Loucy (cell line): ENCODE results near the gene GINM1.

Experiments used
- H2AFZ ChIP-seq: fragments of 200-600 bp; sonication (generic); 2 replicates; pipeline ENCODE4 v1.6.0; 2016; ENCODE audit warnings: antibody characterized with exemption, mild to moderate bottlenecking, low read length, moderate library complexity
- H3F3A ChIP-seq: fragments of 200-600 bp; 2 replicates; pipeline ENCODE4 v1.6.0; 2016; ENCODE audit warnings: antibody characterized with exemption, low read depth, mild to moderate bottlenecking
- H3K27me3 ChIP-seq: fragments of 200-600 bp; sonication (generic); 2 replicates; pipeline ENCODE4 v1.6.1; 2014; ENCODE audit warnings: low read length, mild to moderate bottlenecking; ENCODE audit not compliant: insufficient read depth, poor library complexity, severe bottlenecking
- H3K36me3 ChIP-seq: fragments of 200-600 bp; sonication (generic); 2 replicates; pipeline ENCODE4 v1.6.1; 2016; ENCODE audit warnings: low read length; ENCODE audit not compliant: insufficient read depth
- H3K4me1 ChIP-seq: fragments of 200-600 bp; sonication (generic); 2 replicates; pipeline ENCODE4 v1.5.1; 2014; ENCODE audit warnings: low read length, mild to moderate bottlenecking; ENCODE audit not compliant: insufficient read depth, poor library complexity, severe bottlenecking
- H3K4me2 ChIP-seq: fragments of 200-600 bp; sonication (generic); 2 replicates; pipeline ENCODE4 v1.6.0; 2014; ENCODE audit warnings: antibody characterized with exemption, low read length, low read depth, mild to moderate bottlenecking; ENCODE audit not compliant: poor library complexity, severe bottlenecking
- H3K4me3 ChIP-seq: fragments of 200-600 bp; sonication (generic); 2 replicates; pipeline ENCODE4 v1.5.1; 2014; ENCODE audit warnings: low read length, mild to moderate bottlenecking, mixed read lengths; ENCODE audit not compliant: poor library complexity, severe bottlenecking
- H3K79me2 ChIP-seq: fragments of 200-600 bp; sonication (generic); 2 replicates; pipeline ENCODE4 v1.6.1; 2014; ENCODE audit warnings: low read length; ENCODE audit not compliant: insufficient read depth
- H3K9ac ChIP-seq: fragments of 200-600 bp; sonication (generic); 2 replicates; pipeline ENCODE4 v1.6.0; 2014; ENCODE audit warnings: mild to moderate bottlenecking, low read depth, low read length, moderate library complexity; ENCODE audit not compliant: poor library complexity, severe bottlenecking
- H3K9me2 ChIP-seq: fragments of 200-600 bp; sonication (generic); replicated peaks from 2 replicates; pipeline ENCODE4 v1.6.1; 2016; ENCODE audit warnings: low read depth, low read length, mixed read lengths
- H3K9me3 ChIP-seq: fragments of 200-600 bp; sonication (generic); 2 replicates; pipeline ENCODE4 v1.6.1; 2014; ENCODE audit warnings: mild to moderate bottlenecking, antibody characterized with exemption, low read length, low read depth; ENCODE audit not compliant: insufficient read depth
- H4K20me1 ChIP-seq: fragments of 200-600 bp; sonication (generic); 2 replicates; pipeline ENCODE4 v1.6.0; 2014; ENCODE audit warnings: antibody characterized with exemption, low read length, mild to moderate bottlenecking; ENCODE audit not compliant: insufficient read depth, poor library complexity, severe bottlenecking
- EZH2phosphoT487 ChIP-seq: fragments of 200-600 bp; IDR thresholded peaks from 2 replicates; pipeline ENCODE4 v1.6.1; 2018; ENCODE audit warnings: antibody characterized with exemption, mild to moderate bottlenecking, moderate library complexity, borderline replicate concordance
- TF ChIP-seq, protein P1 (sequence below): fragments of 200-600 bp; sonication (generic); conservative IDR thresholded peaks from 2 replicates; pipeline ENCODE4 v1.5.1; 2014; ENCODE audit warnings: mild to moderate bottlenecking, antibody characterized with exemption, low read length

GINM1 gene

DNA sequence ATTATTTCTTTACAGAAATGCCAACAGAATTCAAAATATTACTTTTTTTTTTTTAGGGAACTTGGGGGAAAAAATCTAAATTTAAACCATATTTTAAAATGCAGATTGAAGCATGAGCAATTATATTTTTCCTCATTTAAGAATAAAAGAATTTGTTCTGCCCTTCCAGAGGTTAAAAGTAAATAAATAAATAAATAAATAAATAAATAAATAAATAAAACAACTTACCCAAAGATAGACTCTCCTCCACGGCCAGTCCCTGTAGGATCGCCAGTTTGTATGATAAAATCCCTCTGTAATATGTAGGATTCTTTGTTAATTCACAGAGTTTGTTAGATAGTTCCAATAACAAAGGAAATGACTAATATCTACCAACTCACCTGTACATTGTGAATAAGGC, 25.0 kb upstream of the GINM1 start:
- H3K79me2 ChIP-seq: peaks cover 45% of the 10 kb centered on the region
- H3K4me2 ChIP-seq: no peak overlapping the region
- TF ChIP-seq, protein P1, sequence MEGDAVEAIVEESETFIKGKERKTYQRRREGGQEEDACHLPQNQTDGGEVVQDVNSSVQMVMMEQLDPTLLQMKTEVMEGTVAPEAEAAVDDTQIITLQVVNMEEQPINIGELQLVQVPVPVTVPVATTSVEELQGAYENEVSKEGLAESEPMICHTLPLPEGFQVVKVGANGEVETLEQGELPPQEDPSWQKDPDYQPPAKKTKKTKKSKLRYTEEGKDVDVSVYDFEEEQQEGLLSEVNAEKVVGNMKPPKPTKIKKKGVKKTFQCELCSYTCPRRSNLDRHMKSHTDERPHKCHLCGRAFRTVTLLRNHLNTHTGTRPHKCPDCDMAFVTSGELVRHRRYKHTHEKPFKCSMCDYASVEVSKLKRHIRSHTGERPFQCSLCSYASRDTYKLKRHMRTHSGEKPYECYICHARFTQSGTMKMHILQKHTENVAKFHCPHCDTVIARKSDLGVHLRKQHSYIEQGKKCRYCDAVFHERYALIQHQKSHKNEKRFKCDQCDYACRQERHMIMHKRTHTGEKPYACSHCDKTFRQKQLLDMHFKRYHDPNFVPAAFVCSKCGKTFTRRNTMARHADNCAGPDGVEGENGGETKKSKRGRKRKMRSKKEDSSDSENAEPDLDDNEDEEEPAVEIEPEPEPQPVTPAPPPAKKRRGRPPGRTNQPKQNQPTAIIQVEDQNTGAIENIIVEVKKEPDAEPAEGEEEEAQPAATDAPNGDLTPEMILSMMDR: no peak
- no peak for TF ChIP-seq EZH2phosphoT487
- H3K4me1 ChIP-seq: peaks cover 29% of the 10 kb centered on the region
- no peaks in the 10 kb centered on the region for H3K27me3 ChIP-seq
- H2AFZ ChIP-seq: no peak overlapping the region
- H3K4me3 ChIP-seq: no peak overlapping the region
- H3K9ac ChIP-seq: no peak overlapping the region
- H3K36me3 ChIP-seq: peaks cover 23% of the 10 kb centered on the region; the same call in 1 of the 2 replicates
- H3F3A ChIP-seq: no peaks in the 10 kb centered on the region
- H4K20me1 ChIP-seq: peaks cover 25% of the 10 kb centered on the region
- H3K9me3 ChIP-seq: no peaks in the 10 kb centered on the region
- no peaks in the 10 kb centered on the region for H3K9me2 ChIP-seq

DNA sequence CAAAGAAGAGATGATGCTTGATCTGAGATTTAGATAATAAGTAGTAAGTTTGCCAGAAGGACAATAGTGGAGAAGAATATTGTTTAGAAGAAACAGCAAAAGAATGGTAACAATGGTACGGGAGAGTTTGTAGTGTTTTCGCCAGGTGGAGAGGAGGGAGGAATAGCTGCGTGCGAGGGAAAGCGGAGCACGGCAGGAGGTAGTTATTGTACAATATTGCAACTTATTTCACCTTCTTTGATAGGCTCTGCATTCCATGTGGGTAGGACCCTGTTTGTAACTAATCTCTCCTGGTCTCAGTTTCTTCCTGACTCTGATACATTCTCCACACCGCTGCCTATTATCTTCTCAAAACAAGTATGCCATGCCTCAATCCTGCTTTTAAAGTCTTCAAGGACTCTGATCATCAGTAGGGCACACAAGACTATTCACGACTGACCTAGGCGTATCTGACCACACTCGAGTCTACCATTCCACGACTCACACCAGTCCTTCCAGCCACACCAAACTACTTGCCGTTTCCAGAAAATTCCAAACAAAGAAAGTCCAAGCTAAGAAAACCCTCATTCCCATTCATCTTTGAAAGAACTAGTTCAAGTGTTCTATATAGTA, 21.4 kb upstream of the GINM1 start:
- H3K4me2 ChIP-seq: peak overlapping the region; percentile 97
- no peaks in the 10 kb centered on the region for H3K9me2 ChIP-seq
- TF ChIP-seq, protein P1: no peak
- no peak for TF ChIP-seq EZH2phosphoT487
- H3K9ac ChIP-seq: peak overlapping the region; percentile 93
- H3K4me3 ChIP-seq: peak overlapping the region; percentile 84
- peaks cover 25% of the 10 kb centered on the region for H4K20me1 ChIP-seq
- peaks cover 29% of the 10 kb centered on the region for H3K4me1 ChIP-seq
- no peak overlapping the region for H2AFZ ChIP-seq
- no peaks in the 10 kb centered on the region for H3K27me3 ChIP-seq
- no peaks in the 10 kb centered on the region for H3K9me3 ChIP-seq
- H3F3A ChIP-seq: no peaks in the 10 kb centered on the region
- H3K36me3 ChIP-seq: peaks cover under 1% of the 10 kb centered on the region; the same call in 1 of the 2 replicates
- H3K79me2 ChIP-seq: peaks cover 45% of the 10 kb centered on the region

DNA sequence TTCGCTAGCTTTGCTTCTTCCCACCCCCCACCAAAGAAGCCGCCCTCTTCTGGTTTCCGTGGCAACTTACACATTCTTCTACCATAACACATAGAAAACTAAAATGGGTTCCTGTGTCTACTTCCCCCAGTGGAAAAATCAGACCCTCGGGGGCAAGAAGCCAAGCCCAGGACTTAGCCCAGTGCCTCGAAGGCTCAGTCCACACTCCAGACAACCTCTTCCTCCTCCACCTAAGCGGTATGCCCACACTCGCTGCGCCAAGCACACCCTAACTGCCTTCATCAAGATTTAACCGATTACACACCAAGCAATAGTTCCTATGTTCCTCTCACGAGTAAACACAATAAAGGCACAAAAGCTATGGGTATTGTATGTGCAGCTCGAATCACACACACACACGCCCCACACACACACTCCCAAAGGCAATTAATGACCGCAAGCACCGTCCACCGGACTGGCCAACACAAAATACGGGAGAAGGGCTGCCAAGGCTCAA, 20.9 kb upstream of the GINM1 start:
- H3K79me2 ChIP-seq: peaks cover 45% of the 10 kb centered on the region
- TF ChIP-seq, protein P1: peak; percentile 16; the same call in 1 of the 2 replicates
- no peak for TF ChIP-seq EZH2phosphoT487
- no peaks in the 10 kb centered on the region for H3K27me3 ChIP-seq
- H3K9me2 ChIP-seq: no peaks in the 10 kb centered on the region
- peaks cover 25% of the 10 kb centered on the region for H4K20me1 ChIP-seq
- H3K9me3 ChIP-seq: no peaks in the 10 kb centered on the region
- H3K4me1 ChIP-seq: peaks cover 29% of the 10 kb centered on the region
- peak overlapping the region; percentile 98 for H2AFZ ChIP-seq
- no peaks in the 10 kb centered on the region for H3F3A ChIP-seq
- no peaks in the 10 kb centered on the region for H3K36me3 ChIP-seq
- H3K4me3 ChIP-seq: peak overlapping the region; percentile 84
- peak overlapping the region; percentile 97 for H3K4me2 ChIP-seq
- peak overlapping the region; percentile 93 for H3K9ac ChIP-seq
